ENCODE measurements around the gene RNGTT.

GRCh38 chr6:88856566-88856965 lies 106.9 kb downstream of the RNGTT start:
- no peak for TF ChIP-seq POLR2AphosphoS5 (IDR thresholded peaks at IDR 0.05; ENCODE audit: borderline replicate concordance, low read depth, low read length)
- TF ChIP-seq EZH2 (IDR thresholded peaks at IDR 0.05): no peak
- no peak for TF ChIP-seq FOXP2 (optimal IDR thresholded peaks at IDR 0.05; ENCODE audit: control extremely low read depth, extremely low read length, insufficient read depth)
